T-cell (primary cell): Measurements from ENCODE around the gene ADGRG7. TPM values are rescaled to one million over a fixed set of nuclear protein-coding genes. Genes with fewer than 3 reads are reported as not detected.

Source experiments
- ATAC-seq, 4 experiments: fragments of 200-7000 bp in 3 of 4; fragments of 150-1000 bp in 1 of 4; cut with Tn5 transposase; replicated peaks in 1 of 4; 1 replicate in 3 of 4; 2 replicates in 1 of 4; pipeline ENCODE4 v1.10.0; 2021; ENCODE audit warnings: moderate library complexity in 3 of 4, mild to moderate bottlenecking in 2 of 4, moderate number of reproducible peaks in 1 of 4
- CTCF ChIA-PET, 2 donors: fragments of 300-600 bp; sonication (Branson Sonifier 250); formaldehyde crosslinking; loops; one replicate each; lab custom pipeline; 2022; ENCODE audit warnings: antibody characterized with exemption in 2 of 2; lab: Charles Lee
- POLR2A ChIA-PET, 2 donors: fragments of 300-600 bp; sonication (Branson Sonifier 250); formaldehyde crosslinking; loops; one replicate each; lab custom pipeline; 2022; ENCODE audit warnings: antibody characterized with exemption in 2 of 2; lab: Charles Lee
- DNase-seq, 35 experiments: peaks; one replicate each; pipeline versions ENCODE4 v3.0.0 to v3.0.0-alpha.2; 2013 to 2023
- H3K27ac ChIP-seq: one replicate; pipeline ENCODE4 v1.5.1; 2013; ENCODE audit warnings: low read length
- H3K27me3 ChIP-seq, 2 experiments: replicated peaks in 1 of 2; 1 replicate in 1 of 2; 2 replicates in 1 of 2; pipeline versions ENCODE4 v1.6.1 to v1.7.0; 2013; ENCODE audit warnings: low read length in 1 of 2, mixed read lengths in 1 of 2; ENCODE audit not compliant: control insufficient read depth in 2 of 2, insufficient read depth in 2 of 2; ENCODE audit errors: extremely low read depth in 1 of 2
- H3K36me3 ChIP-seq, 2 donors: 1 replicate in 1 of 2; 2 replicates in 1 of 2; pipeline versions ENCODE4 v1.6.1 to v1.7.0; 2013; ENCODE audit warnings: low read length in 1 of 2; ENCODE audit not compliant: control insufficient read depth in 2 of 2, insufficient read depth in 1 of 2; ENCODE audit errors: extremely low read depth in 1 of 2
- H3K4me1 ChIP-seq, 2 experiments: 1 replicate in 1 of 2; 2 replicates in 1 of 2; pipeline versions ENCODE4 v1.6.1 to v1.7.0; 2013; ENCODE audit warnings: low read length in 2 of 2, mixed read lengths in 1 of 2; ENCODE audit not compliant: insufficient read depth in 2 of 2, control insufficient read depth in 1 of 2; ENCODE audit errors: extremely low read depth in 1 of 2
- H3K4me3 ChIP-seq, 2 donors: 1 replicate in 1 of 2; 2 replicates in 1 of 2; pipeline versions ENCODE4 v1.5.1 to v1.7.0; 2013; ENCODE audit warnings: mild to moderate bottlenecking in 2 of 2, low read length in 1 of 2, moderate library complexity in 1 of 2; ENCODE audit not compliant: control insufficient read depth in 1 of 2; ENCODE audit errors: extremely low read depth in 1 of 2
- H3K9me3 ChIP-seq: 2 replicates; pipeline ENCODE4 v1.7.0; 2013
- H3K27ac Mint-ChIP-seq, 2 donors: one replicate each; pipeline ENCODE4 v1.8.0; 2020 to 2021; ENCODE audit warnings: mild to moderate bottlenecking in 2 of 2, mixed read lengths in 2 of 2
- H3K27me3 Mint-ChIP-seq, 2 donors: one replicate each; pipeline ENCODE4 v1.8.0; 2021 to 2022; ENCODE audit warnings: mixed read lengths in 2 of 2
- H3K36me3 Mint-ChIP-seq: one replicate; pipeline ENCODE4 v1.8.0; 2021; ENCODE audit warnings: mixed read lengths
- H3K4me1 Mint-ChIP-seq, 3 donors: one replicate each; pipeline ENCODE4 v1.8.0; 2020 to 2022; ENCODE audit warnings: mixed read lengths in 3 of 3, mild to moderate bottlenecking in 1 of 3
- H3K4me3 Mint-ChIP-seq, 3 donors: one replicate each; pipeline ENCODE4 v1.8.0; 2020 to 2022; ENCODE audit warnings: mild to moderate bottlenecking in 3 of 3, mixed read lengths in 3 of 3, moderate library complexity in 3 of 3
- H3K9me3 Mint-ChIP-seq, 3 donors: one replicate each; pipeline ENCODE4 v1.8.0; 2020 to 2022; ENCODE audit warnings: mixed read lengths in 3 of 3
- WGBS: methylation state at CpG from one replicate; pipeline ENCODE4 v1.1.5; 2013; ENCODE audit warnings: missing lambda C conversion rate; ENCODE audit not compliant: insufficient coverage; 5-methylcytosine and 5-hydroxymethylcytosine counted together
- total RNA-seq, 35 experiments: library from RNA in 6 of 35; stranded (reverse) in 6 of 35; fragments of 120-200 nt in 1 of 35; gene quantifications; one replicate each; pipeline versions ENCODE4 v1.2.1 to v1.2.4 and lab custom pipeline; 2013 to 2026

ADGRG7 gene, protein sequence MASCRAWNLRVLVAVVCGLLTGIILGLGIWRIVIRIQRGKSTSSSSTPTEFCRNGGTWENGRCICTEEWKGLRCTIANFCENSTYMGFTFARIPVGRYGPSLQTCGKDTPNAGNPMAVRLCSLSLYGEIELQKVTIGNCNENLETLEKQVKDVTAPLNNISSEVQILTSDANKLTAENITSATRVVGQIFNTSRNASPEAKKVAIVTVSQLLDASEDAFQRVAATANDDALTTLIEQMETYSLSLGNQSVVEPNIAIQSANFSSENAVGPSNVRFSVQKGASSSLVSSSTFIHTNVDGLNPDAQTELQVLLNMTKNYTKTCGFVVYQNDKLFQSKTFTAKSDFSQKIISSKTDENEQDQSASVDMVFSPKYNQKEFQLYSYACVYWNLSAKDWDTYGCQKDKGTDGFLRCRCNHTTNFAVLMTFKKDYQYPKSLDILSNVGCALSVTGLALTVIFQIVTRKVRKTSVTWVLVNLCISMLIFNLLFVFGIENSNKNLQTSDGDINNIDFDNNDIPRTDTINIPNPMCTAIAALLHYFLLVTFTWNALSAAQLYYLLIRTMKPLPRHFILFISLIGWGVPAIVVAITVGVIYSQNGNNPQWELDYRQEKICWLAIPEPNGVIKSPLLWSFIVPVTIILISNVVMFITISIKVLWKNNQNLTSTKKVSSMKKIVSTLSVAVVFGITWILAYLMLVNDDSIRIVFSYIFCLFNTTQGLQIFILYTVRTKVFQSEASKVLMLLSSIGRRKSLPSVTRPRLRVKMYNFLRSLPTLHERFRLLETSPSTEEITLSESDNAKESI
- total RNA-seq = not detected
- total RNA-seq (2013) = not detected
- total RNA-seq (lab: John Stamatoyannopoulos, UW) = 0 to 0.08 (median 0) reads per million in 29 experiments

DNA sequence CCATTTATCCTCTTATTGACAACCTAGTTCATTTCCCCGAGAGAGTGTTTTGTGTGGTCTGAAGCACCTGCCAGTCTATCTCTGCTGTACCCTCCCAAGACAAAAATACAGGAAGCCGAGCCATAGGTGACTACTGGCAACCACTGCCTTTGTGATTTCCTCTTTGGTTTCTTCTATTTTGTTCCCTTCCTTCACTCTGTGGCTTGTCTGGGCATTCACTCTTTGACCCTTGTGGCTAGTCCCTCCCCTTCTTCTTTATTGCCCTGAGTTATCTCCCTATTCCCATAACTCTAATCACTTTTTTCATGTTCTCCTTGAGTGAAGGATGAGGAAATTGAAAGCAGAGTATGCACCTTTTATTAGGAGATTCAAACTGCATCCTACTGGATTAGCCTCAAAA is at the start of gene ADGRG7:
TSS of gene ADGRG7 (plus strand) at position 297 of the 400 bp plus-strand sequence. CDS start 256 bp downstream, outside the sequence.
- H3K4me1 Mint-ChIP-seq = peaks cover 5 to 6% (median 5%) of the 10 kb centered on the region in 3 donors
- no peak within 1 kb of the TSS for H3K4me3 ChIP-seq
- no peaks in the 10 kb centered on the region for H3K9me3 Mint-ChIP-seq
- CTCF ChIA-PET = no interaction called here
- peaks cover 0 to 13% of the 10 kb centered on the region in 2 experiments for H3K27me3 ChIP-seq
- H3K4me3 Mint-ChIP-seq = no peak within 1 kb of the TSS
- ATAC-seq (no peak), DNase-seq (no peak)
- no peaks in the 10 kb centered on the region for H3K4me1 ChIP-seq
- POLR2A ChIA-PET = no interaction called here
- H3K27me3 Mint-ChIP-seq = peaks cover 16 to 31% of the 10 kb centered on the region in 2 donors
- 11% methylated on average over 1 of the region's 2 CpGs for WGBS
- H3K36me3 Mint-ChIP-seq = no peaks in the 10 kb centered on the region
- no peak within 1 kb of the TSS for H3K27ac ChIP-seq
- no peaks in the 10 kb centered on the region for H3K36me3 ChIP-seq
- H3K27ac Mint-ChIP-seq = no peak within 1 kb of the TSS
- no peaks in the 10 kb centered on the region for H3K9me3 ChIP-seq

DNA sequence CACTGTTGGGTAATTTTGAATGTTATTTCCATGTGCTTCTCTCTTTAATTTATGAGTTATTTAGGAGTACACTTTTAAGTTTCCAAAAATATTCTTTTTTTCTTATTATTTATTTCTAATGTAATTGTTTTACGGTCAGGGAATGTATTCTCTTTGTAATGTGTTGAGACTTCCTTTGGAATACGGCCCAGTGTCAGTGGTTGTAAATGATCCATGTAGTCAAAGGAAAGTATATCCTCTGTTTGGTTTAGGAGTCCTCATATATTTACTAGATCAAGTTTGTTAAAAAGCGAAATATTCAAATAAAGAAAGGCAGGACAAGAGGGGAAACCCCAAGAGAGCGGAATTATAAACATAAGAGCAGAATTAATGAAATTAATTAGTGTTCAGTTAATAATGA is 49.0 kb upstream of the ADGRG7 start:
- H3K9me3 ChIP-seq = no peaks in the 10 kb centered on the region
- Mint-ChIP-seq H3K36me3 (no peaks in the 10 kb centered on the region), H3K4me1 (no peaks in the 10 kb centered on the region), H3K27me3 (peaks cover 0 to 3% of the 10 kb centered on the region in 2 donors), H3K27ac (no peak overlapping the region), H3K4me3 (no peak overlapping the region), H3K9me3 (no peaks in the 10 kb centered on the region)
- POLR2A ChIA-PET = no interaction called here
- H3K27me3 ChIP-seq = no peaks in the 10 kb centered on the region
- CTCF ChIA-PET = no interaction called here
- H3K4me1 ChIP-seq = no peaks in the 10 kb centered on the region
- DNase-seq = no peak
- no CpG with 5 or more reads among the region's 4 CpGs for WGBS
- no peaks in the 10 kb centered on the region for H3K36me3 ChIP-seq
- H3K27ac ChIP-seq = no peak overlapping the region
- H3K4me3 ChIP-seq = no peak overlapping the region
- ATAC-seq = no peak

DNA sequence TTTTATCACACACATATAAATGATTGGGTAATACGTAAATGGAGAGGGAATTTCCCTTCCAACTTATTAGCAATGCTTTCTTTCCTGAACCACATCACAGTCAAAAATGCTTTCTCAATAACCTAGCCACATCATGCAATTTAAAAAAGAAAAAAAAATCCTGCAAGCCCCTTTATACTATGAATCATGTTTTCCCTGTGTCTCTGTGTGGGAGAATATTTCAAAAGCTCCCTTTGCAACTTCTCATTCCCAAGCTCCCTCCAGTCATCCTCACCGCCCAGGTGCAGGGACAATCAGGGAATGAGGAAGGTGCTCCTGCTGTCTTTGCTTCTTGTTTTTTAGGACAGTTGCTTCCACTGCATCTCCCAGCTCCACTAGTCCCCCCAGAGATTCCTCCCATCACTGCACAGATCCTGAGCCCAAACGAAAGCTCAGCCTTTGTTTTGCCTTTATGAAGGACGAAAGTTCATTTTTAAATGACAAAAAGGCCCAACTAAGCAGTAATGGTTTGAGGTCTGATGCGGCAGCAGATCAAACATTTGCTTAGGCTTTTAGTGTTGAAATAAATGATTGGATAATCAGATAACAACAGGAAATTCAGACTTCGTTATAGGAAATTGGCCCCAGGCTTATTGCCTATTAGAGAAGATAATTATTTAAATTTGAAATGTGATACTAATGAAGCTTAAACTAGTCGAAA is 47.8 kb upstream of the ADGRG7 start:
- H3K36me3 Mint-ChIP-seq = no peaks in the 10 kb centered on the region
- Histone ChIP-seq H3K9me3 (no peaks in the 10 kb centered on the region), H3K27me3 (no peaks in the 10 kb centered on the region), H3K4me1 (no peaks in the 10 kb centered on the region), H3K4me3 (no peak overlapping the region), H3K27ac (no peak overlapping the region), H3K36me3 (no peaks in the 10 kb centered on the region)
- H3K9me3 Mint-ChIP-seq = no peaks in the 10 kb centered on the region
- H3K4me3 Mint-ChIP-seq = no peak overlapping the region
- POLR2A ChIA-PET = no interaction called here
- DNase-seq (no peak), ATAC-seq (no peak)
- no peaks in the 10 kb centered on the region for H3K4me1 Mint-ChIP-seq
- CTCF ChIA-PET = no interaction called here
- 80% methylated on average over 4 of the region's 7 CpGs for WGBS
- H3K27ac Mint-ChIP-seq = no peak overlapping the region
- peaks cover 0 to 3% of the 10 kb centered on the region in 2 donors for H3K27me3 Mint-ChIP-seq

DNA sequence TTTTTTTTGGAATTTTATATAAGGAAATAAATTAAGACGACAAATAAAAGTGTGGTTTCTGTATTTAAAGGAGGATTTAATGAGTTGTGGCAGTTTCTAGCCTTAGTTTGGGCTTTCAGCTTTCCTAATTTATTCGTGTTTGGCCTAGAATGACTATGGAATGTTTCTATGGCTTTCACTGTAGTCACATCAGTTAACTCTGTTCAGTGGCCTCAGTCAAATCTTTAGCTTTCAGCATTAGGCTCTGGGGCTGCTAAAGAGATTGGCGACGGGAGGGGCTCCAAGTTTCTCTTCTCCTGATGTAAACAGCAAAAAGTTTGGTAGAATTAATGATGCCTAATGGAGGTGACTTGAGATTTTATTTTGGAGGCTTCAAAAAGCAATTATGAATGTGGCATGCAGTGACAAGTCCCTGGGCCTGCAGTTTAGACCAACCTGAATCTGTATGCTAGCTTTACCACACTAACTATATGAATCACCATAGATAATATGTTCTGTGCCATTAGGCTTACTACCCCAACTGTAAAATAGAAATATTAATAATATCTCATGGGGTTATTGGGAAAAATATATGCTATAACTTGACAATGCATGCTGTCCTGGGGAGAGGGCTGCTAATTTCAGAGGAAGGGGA is 47.1 kb upstream of the ADGRG7 start:
- peaks cover 0 to 3% of the 10 kb centered on the region in 2 donors for H3K27me3 Mint-ChIP-seq
- no peaks in the 10 kb centered on the region for H3K36me3 Mint-ChIP-seq
- WGBS = 89% methylated on average over 3 of the region's 4 CpGs
- no peaks in the 10 kb centered on the region for H3K36me3 ChIP-seq
- H3K9me3 Mint-ChIP-seq = no peaks in the 10 kb centered on the region
- no peaks in the 10 kb centered on the region for H3K27me3 ChIP-seq
- DNase-seq = no peak
- no peaks in the 10 kb centered on the region for H3K4me1 Mint-ChIP-seq
- CTCF ChIA-PET = no interaction called here
- POLR2A ChIA-PET = no interaction called here
- no peak overlapping the region for H3K27ac ChIP-seq
- no peak overlapping the region for H3K27ac Mint-ChIP-seq
- no peaks in the 10 kb centered on the region for H3K4me1 ChIP-seq
- no peak for ATAC-seq
- H3K9me3 ChIP-seq = no peaks in the 10 kb centered on the region
- H3K4me3 ChIP-seq = no peak overlapping the region
- H3K4me3 Mint-ChIP-seq = no peak overlapping the region

DNA sequence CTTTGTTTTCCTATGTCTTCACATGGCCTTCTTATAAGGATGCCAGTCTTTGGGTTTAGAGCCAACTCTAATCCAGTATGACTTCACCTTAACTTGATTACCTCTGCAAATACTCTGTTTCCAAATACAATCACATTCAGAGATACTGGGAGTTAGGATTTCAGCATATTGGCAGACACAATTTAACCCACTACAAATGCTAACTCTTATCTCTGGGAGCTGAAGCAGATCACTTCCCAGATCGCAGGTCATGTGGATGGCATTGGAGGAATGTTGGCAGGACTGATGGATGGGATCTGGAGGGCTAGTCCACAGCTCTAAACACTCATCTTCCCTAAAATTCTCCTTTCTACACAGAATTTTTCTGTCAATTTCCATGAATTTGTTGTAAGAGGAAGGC is 46.2 kb upstream of the ADGRG7 start:
- WGBS = no CpG with 5 or more reads among the region's 1 CpG
- Histone ChIP-seq H3K4me1 (no peaks in the 10 kb centered on the region), H3K4me3 (no peak overlapping the region), H3K27ac (no peak overlapping the region), H3K27me3 (no peaks in the 10 kb centered on the region), H3K36me3 (no peaks in the 10 kb centered on the region), H3K9me3 (no peaks in the 10 kb centered on the region)
- POLR2A ChIA-PET = no interaction called here
- H3K27ac Mint-ChIP-seq = no peak overlapping the region
- H3K4me3 Mint-ChIP-seq = no peak overlapping the region
- H3K27me3 Mint-ChIP-seq = peaks cover 0 to 3% of the 10 kb centered on the region in 2 donors
- DNase-seq = no peak
- no peaks in the 10 kb centered on the region for H3K36me3 Mint-ChIP-seq
- no peak for ATAC-seq
- CTCF ChIA-PET = no interaction called here
- H3K4me1 Mint-ChIP-seq = no peaks in the 10 kb centered on the region
- no peaks in the 10 kb centered on the region for H3K9me3 Mint-ChIP-seq
